ENCODE measurements around the gene SLAMF1.

SLAMF1 gene

GRCh38 chr1:160646711-160647328 is at the start of gene SLAMF1:
TSS of gene SLAMF1 (minus strand) at chr1:160647044. CDS start at chr1:160646945, 99 bp downstream.
- TF ChIP-seq GATA2 (IDR thresholded peaks at IDR 0.05; ENCODE audit: low read depth, low read length) = no peak
- TF ChIP-seq GATA3 (IDR thresholded peaks at IDR 0.05; ENCODE audit: low read depth, low read length) = no peak

GRCh38 chr1:160685266-160685665 is 38.4 kb upstream of the SLAMF1 start:
- no peak for TF ChIP-seq GATA2 (IDR thresholded peaks at IDR 0.05; ENCODE audit: low read depth, low read length)

- TF ChIP-seq GATA2 (IDR thresholded peaks at IDR 0.05; ENCODE audit: low read depth, low read length) = no peak
- TF ChIP-seq GATA3 (IDR thresholded peaks at IDR 0.05; ENCODE audit: low read depth, low read length) = no peak
These were observed 36.4 kb upstream of the SLAMF1 start for GRCh38 chr1:160682983-160683865.

GRCh38 chr1:160681891-160682140 is 35.0 kb upstream of the SLAMF1 start:
- no peak for TF ChIP-seq GATA2 (IDR thresholded peaks at IDR 0.05; ENCODE audit: low read depth, low read length)
- TF ChIP-seq GATA3 (IDR thresholded peaks at IDR 0.05; ENCODE audit: low read depth, low read length) = no peak

GRCh38 chr1:160681066-160681890 is 34.4 kb upstream of the SLAMF1 start:
- no peak for TF ChIP-seq GATA3 (IDR thresholded peaks at IDR 0.05; ENCODE audit: low read depth, low read length)
- no peak for TF ChIP-seq GATA2 (IDR thresholded peaks at IDR 0.05; ENCODE audit: low read depth, low read length)

GRCh38 chr1:160680399-160680798 is 33.6 kb upstream of the SLAMF1 start:
- no peak for TF ChIP-seq GATA3 (IDR thresholded peaks at IDR 0.05; ENCODE audit: low read depth, low read length)
- no peak for TF ChIP-seq GATA2 (IDR thresholded peaks at IDR 0.05; ENCODE audit: low read depth, low read length)

GRCh38 chr1:160679893-160680292 is 33.0 kb upstream of the SLAMF1 start:
- no peak for TF ChIP-seq GATA3 (IDR thresholded peaks at IDR 0.05; ENCODE audit: low read depth, low read length)
- TF ChIP-seq GATA2 (IDR thresholded peaks at IDR 0.05; ENCODE audit: low read depth, low read length) = no peak

GRCh38 chr1:160676869-160677597 is 30.2 kb upstream of the SLAMF1 start:
- no peak for TF ChIP-seq GATA3 (IDR thresholded peaks at IDR 0.05; ENCODE audit: low read depth, low read length)

GRCh38 chr1:160675641-160676410 is 29.0 kb upstream of the SLAMF1 start:
- TF ChIP-seq GATA3 (IDR thresholded peaks at IDR 0.05; ENCODE audit: low read depth, low read length) (no peak), GATA2 (IDR thresholded peaks at IDR 0.05; ENCODE audit: low read depth, low read length) (no peak)

- TF ChIP-seq GATA2 (IDR thresholded peaks at IDR 0.05; ENCODE audit: low read depth, low read length) (no peak), GATA3 (IDR thresholded peaks at IDR 0.05; ENCODE audit: low read depth, low read length) (no peak)
These were observed 27.6 kb upstream of the SLAMF1 start for GRCh38 chr1:160674415-160674814.

GRCh38 chr1:160672789-160673695 is 26.2 kb upstream of the SLAMF1 start:
- TF ChIP-seq GATA2 (IDR thresholded peaks at IDR 0.05; ENCODE audit: low read depth, low read length) = no peak
- no peak for TF ChIP-seq GATA3 (IDR thresholded peaks at IDR 0.05; ENCODE audit: low read depth, low read length)
